Tibial artery (tissue), 4 donors: ENCODE results near the gene RNASE13.

Experiments
- DNase-seq, 2 donors: peaks; one replicate each; pipeline ENCODE4 v3.0.0-alpha.2; 2019
- H3K27ac ChIP-seq, 2 donors: fragments of 200-600 bp; sonication (generic) in 1 of 2; 1 replicate in 1 of 2; 2 replicates in 1 of 2; pipeline ENCODE4 v1.5.1; 2018 to 2019; ENCODE audit warnings: mild to moderate bottlenecking in 1 of 2
- H3K27me3 ChIP-seq, 2 donors: fragments of 200-600 bp; sonication (generic) in 1 of 2; one replicate each; pipeline versions ENCODE4 v1.5.1 to v1.6.0; 2016 to 2019
- H3K36me3 ChIP-seq, 3 donors: fragments of 200-600 bp; sonication (generic) in 2 of 3; one replicate each; pipeline ENCODE4 v1.5.1; 2016 to 2019; ENCODE audit warnings: mild to moderate bottlenecking in 2 of 3
- H3K4me1 ChIP-seq, 4 donors: fragments of 200-600 bp; sonication (generic) in 2 of 4; 1 replicate in 3 of 4; 2 replicates in 1 of 4; pipeline ENCODE4 v1.5.1; 2016 to 2019
- H3K4me3 ChIP-seq, 2 donors: fragments of 200-600 bp; sonication (generic) in 1 of 2; 1 replicate in 1 of 2; 2 replicates in 1 of 2; pipeline ENCODE4 v1.5.1; 2018 to 2019; ENCODE audit warnings: mild to moderate bottlenecking in 2 of 2
- H3K9me3 ChIP-seq, 3 donors: fragments of 200-600 bp; sonication (generic) in 1 of 3; one replicate each; pipeline ENCODE4 v1.5.1; 2016 to 2019
- intact Hi-C: fragments of 100-400 bp; cut with DNase I; formaldehyde crosslinking; loops from one replicate; pipeline ENCODE4 v1.15.0; 2023; ENCODE audit warnings: low total_unique reads
- TF ChIP-seq, protein P1 (sequence below), 2 experiments: fragments of 200-600 bp in 1 of 2; fragments of 450-650 bp in 1 of 2; IDR thresholded peaks; one replicate each; pipeline ENCODE4 v1.5.1; 2017 to 2019; ENCODE audit warnings: antibody characterized with exemption in 2 of 2, mild to moderate bottlenecking in 1 of 2, moderate library complexity in 1 of 2

Gene RNASE13

DNA sequence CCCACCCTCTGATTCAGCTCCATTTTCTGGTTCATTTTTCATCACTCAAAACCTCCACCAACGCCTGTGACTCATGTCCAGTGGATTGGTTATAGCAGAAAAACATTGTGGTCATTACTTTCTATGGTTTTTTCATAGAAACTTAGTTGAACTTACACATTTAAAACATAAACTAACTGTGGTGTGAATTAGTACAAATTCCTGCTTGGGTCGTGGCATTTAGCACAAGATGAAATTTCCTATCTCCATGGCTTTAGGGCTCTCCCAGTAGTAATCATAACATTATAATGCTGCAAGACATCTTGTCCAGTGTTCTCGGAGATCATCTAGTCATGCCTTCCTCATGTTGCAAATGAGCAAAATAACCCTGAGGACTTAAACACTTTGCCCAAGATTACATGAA is 14.7 kb upstream of the RNASE13 start:
- intact Hi-C loops: no loop called here
- TF ChIP-seq, protein P1, sequence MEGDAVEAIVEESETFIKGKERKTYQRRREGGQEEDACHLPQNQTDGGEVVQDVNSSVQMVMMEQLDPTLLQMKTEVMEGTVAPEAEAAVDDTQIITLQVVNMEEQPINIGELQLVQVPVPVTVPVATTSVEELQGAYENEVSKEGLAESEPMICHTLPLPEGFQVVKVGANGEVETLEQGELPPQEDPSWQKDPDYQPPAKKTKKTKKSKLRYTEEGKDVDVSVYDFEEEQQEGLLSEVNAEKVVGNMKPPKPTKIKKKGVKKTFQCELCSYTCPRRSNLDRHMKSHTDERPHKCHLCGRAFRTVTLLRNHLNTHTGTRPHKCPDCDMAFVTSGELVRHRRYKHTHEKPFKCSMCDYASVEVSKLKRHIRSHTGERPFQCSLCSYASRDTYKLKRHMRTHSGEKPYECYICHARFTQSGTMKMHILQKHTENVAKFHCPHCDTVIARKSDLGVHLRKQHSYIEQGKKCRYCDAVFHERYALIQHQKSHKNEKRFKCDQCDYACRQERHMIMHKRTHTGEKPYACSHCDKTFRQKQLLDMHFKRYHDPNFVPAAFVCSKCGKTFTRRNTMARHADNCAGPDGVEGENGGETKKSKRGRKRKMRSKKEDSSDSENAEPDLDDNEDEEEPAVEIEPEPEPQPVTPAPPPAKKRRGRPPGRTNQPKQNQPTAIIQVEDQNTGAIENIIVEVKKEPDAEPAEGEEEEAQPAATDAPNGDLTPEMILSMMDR (IDR thresholded peaks at IDR 0.05): no peak
- no peaks in the 10 kb centered on the region for H3K36me3 ChIP-seq
- H3K9me3 ChIP-seq: no peaks in the 10 kb centered on the region
- no peak overlapping the region for H3K4me3 ChIP-seq
- H3K27ac ChIP-seq: no peak overlapping the region
- DNase-seq: no peak
- H3K4me1 ChIP-seq: peaks cover 0 to 3% (median 0%) of the 10 kb centered on the region in 4 donors
- no peaks in the 10 kb centered on the region for H3K27me3 ChIP-seq

DNA sequence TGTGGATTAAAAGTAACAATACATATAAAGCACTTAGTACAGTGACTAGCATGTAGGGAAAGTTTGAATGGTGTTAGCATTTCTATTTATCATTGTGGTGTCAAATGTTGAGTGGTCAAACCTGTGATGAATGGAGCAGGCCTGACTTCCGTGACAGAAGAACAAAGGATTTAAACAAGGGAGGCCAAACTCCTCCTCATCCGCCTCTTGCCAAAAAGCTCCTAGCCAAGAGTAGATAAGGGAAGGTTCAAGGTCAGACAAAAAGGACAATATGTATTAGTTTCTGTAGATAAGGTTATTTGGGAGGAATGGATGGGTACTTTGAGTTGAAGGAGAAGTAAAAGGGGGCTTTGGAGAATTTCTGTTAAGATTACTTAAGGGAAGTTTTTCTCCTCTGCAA is 14.0 kb upstream of the RNASE13 start:
- intact Hi-C loops: no loop called here

GRCh38 chr14:21047378-21047781 is 12.8 kb upstream of the RNASE13 start:
- no peak for DNase-seq
- intact Hi-C loops: no loop called here
- Histone ChIP-seq H3K27ac (no peak overlapping the region), H3K9me3 (no peaks in the 10 kb centered on the region), H3K27me3 (peaks cover 0 to 8% of the 10 kb centered on the region in 2 donors), H3K4me1 (peaks cover 0 to 5% (median 0%) of the 10 kb centered on the region in 4 donors), H3K4me3 (no peak overlapping the region), H3K36me3 (no peaks in the 10 kb centered on the region)
- TF ChIP-seq, protein P1 (IDR thresholded peaks at IDR 0.05): no peak

More for the DNA sequence above, 14.0 kb upstream of the RNASE13 start:
- Histone ChIP-seq H3K27ac (no peak overlapping the region), H3K9me3 (no peaks in the 10 kb centered on the region), H3K4me1 (peaks cover 0 to 5% (median 0%) of the 10 kb centered on the region in 4 donors), H3K36me3 (no peaks in the 10 kb centered on the region), H3K4me3 (no peak overlapping the region), H3K27me3 (no peaks in the 10 kb centered on the region)
- DNase-seq: no peak
- TF ChIP-seq, protein P1 (IDR thresholded peaks at IDR 0.05): no peak

DNA sequence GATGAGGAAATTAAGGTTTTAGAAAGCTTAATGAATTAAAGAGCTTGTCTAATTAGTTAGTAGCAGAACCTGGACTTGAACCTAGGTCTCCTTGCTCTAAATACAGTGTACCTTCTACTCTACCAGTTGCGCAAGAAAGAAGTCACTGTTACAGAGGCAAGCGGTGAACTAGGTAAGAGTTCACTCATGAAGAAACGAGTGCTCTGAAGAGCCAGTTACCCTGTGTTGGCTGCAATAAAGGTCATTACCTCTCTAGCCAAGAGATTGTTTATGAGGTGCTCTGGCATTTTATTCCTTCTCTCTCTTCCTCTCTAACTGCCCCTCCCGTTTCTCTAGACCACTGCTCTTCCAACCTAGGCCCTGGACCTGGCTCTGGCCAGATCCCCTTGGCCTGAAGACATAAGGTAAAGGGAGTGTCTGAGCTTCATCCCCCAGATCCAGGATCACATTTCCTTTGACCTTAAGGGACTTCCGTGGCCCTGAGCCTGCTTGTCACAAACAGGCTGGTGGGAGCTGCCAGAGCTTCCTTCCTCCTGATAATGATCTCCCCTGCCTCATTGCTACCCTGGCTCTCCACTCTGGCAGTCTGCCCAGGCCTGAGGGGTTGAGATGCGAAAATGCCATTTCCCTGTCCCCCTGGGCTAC is 9.5 kb upstream of the RNASE13 start:
- H3K27ac ChIP-seq: no peak overlapping the region
- intact Hi-C loops: no loop called here
- H3K9me3 ChIP-seq: no peaks in the 10 kb centered on the region
- H3K27me3 ChIP-seq: peaks cover 0 to 8% of the 10 kb centered on the region in 2 donors
- TF ChIP-seq, protein P1 (IDR thresholded peaks at IDR 0.05): no peak
- peaks cover 0 to 15% (median 9%) of the 10 kb centered on the region in 4 donors for H3K4me1 ChIP-seq
- H3K4me3 ChIP-seq: no peak overlapping the region
- H3K36me3 ChIP-seq: no peaks in the 10 kb centered on the region
- no peak for DNase-seq

DNA sequence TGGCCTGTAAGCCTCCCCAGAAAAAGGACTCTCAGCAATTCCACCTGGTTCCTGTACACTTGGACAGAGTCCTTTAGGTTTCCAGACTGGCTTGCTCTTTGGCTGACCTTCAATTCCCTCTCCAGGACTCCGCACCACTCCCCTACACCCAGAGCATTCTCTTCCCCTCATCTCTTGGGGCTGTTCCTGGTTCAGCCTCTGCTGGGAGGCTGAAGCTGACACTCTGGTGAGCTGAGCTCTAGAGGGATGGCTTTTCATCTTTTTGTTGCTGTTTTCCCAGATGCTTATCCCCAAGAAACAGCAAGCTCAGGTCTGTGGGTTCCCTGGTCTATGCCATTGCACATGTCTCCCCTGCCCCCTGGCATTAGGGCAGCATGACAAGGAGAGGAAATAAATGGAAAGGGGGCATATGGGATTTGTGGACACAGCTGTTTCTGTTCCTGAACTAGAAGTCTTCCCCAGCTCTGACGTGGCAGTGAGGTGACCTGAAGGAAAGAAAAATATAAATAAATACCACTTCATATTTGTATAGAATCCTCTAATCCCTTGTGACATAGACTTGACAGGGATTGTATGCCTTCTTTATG is 8.9 kb upstream of the RNASE13 start:
- Histone ChIP-seq H3K9me3 (no peaks in the 10 kb centered on the region), H3K4me3 (no peak overlapping the region), H3K27me3 (peaks cover 0 to 8% of the 10 kb centered on the region in 2 donors), H3K27ac (no peak overlapping the region), H3K36me3 (no peaks in the 10 kb centered on the region), H3K4me1 (peaks cover 0 to 20% (median 15%) of the 10 kb centered on the region in 4 donors)
- intact Hi-C loops: no loop called here
- DNase-seq: no peak
- TF ChIP-seq, protein P1 (IDR thresholded peaks at IDR 0.05): no peak
